Lower leg skin (tissue), 4 donors: ENCODE data around the gene LETM1. TPM values are rescaled to one million over a fixed set of nuclear protein-coding genes. Genes with fewer than 3 reads are reported as not detected.

Source experiments
- DNase-seq, 2 donors: peaks; one replicate each; pipeline ENCODE4 v3.0.0-alpha.2; 2019; ENCODE audit warnings: low spot score in 2 of 2
- H3K4me3 ChIP-seq: fragments of 200-600 bp; sonication (generic); 2 replicates; pipeline ENCODE4 v1.5.1; 2017; ENCODE audit warnings: mild to moderate bottlenecking, low read depth; ENCODE audit not compliant: poor library complexity, severe bottlenecking
- POLR2A ChIP-seq, 2 donors: fragments of 450-650 bp; IDR thresholded peaks; one replicate each; pipeline ENCODE4 v1.6.1; 2016 to 2017; ENCODE audit warnings: antibody characterized with exemption in 2 of 2, mild to moderate bottlenecking in 1 of 2, moderate library complexity in 1 of 2
- WGBS, 2 donors: methylation state at CpG; one replicate each; pipeline ENCODE4 v1.1.5; 2018; 5-methylcytosine and 5-hydroxymethylcytosine counted together
- intact Hi-C: fragments of 100-400 bp; cut with DNase I; formaldehyde crosslinking; loops from one replicate; pipeline ENCODE4 v1.15.0; 2023; ENCODE audit warnings: low total_unique reads
- total RNA-seq, 4 donors: library from RNA; depleted of rRNA; stranded (reverse); fragments of >200 nt; gene quantifications; one replicate each; pipeline ENCODE4 v1.1.0, GENCODE V29; 2016
- TF ChIP-seq, protein P1 (sequence below), 3 donors: fragments of 450-650 bp; IDR thresholded peaks; one replicate each; pipeline ENCODE4 v1.5.1; 2016; ENCODE audit warnings: antibody characterized with exemption in 3 of 3, mild to moderate bottlenecking in 3 of 3, moderate library complexity in 2 of 3

The LETM1 gene
- total RNA-seq, 4 donors from 2014 or later: 27.2 to 49.9 (median 39.0) TPM

DNA sequence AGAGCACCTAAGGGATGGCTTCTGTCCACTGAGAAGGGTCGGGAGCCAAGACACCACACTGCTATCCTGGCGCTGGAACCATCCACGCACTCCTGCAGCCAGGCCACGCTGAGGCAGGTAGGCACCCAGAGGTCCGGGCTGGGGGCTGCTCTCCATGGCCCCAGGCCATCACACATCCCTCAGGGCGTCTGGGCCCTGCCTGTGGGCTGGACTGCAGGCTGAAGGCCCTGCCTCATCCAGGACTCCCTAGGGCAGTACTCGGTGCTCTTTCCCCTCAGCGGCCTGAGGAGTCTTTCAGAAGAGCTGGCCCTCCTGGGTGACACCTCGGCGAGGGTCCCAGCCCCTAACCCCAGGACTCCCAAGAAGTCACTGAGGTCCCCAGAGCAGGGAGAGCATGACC lies 45.2 kb downstream of the LETM1 start:
- DNase-seq: no peak
- H3K4me3 ChIP-seq: no peak overlapping the region
- intact Hi-C loops: loop anchor here (2.0 kb wide), 1 partner anchor 62 kb away; no protein-coding TSS in a partner anchor
- TF ChIP-seq, protein P1, sequence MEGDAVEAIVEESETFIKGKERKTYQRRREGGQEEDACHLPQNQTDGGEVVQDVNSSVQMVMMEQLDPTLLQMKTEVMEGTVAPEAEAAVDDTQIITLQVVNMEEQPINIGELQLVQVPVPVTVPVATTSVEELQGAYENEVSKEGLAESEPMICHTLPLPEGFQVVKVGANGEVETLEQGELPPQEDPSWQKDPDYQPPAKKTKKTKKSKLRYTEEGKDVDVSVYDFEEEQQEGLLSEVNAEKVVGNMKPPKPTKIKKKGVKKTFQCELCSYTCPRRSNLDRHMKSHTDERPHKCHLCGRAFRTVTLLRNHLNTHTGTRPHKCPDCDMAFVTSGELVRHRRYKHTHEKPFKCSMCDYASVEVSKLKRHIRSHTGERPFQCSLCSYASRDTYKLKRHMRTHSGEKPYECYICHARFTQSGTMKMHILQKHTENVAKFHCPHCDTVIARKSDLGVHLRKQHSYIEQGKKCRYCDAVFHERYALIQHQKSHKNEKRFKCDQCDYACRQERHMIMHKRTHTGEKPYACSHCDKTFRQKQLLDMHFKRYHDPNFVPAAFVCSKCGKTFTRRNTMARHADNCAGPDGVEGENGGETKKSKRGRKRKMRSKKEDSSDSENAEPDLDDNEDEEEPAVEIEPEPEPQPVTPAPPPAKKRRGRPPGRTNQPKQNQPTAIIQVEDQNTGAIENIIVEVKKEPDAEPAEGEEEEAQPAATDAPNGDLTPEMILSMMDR (IDR thresholded peaks at IDR 0.05): no peak
- TF ChIP-seq POLR2A (IDR thresholded peaks at IDR 0.05): no peak
- 81 to 82% methylated on average over 9 to 10 of the region's 10 CpGs for WGBS, 2 donors

- intact Hi-C loops: loop anchor here (2.0 to 10.0 kb wide), 2 partner anchors 61 to 95 kb away; no protein-coding TSS in a partner anchor
- peak in 1 of 2 donors; percentile 93 for DNase-seq
- WGBS, 2 donors: 26 to 35% methylated on average over 7 to 12 of the region's 15 CpGs
- H3K4me3 ChIP-seq: no peak overlapping the region
- no peak for TF ChIP-seq POLR2A (IDR thresholded peaks at IDR 0.05)
- TF ChIP-seq, protein P1 (IDR thresholded peaks at IDR 0.05): peak in 1 of 3 donors; percentile 33
Observed at GRCh38 chr4:1809754-1810502, 46.0 kb downstream of the LETM1 start.

DNA sequence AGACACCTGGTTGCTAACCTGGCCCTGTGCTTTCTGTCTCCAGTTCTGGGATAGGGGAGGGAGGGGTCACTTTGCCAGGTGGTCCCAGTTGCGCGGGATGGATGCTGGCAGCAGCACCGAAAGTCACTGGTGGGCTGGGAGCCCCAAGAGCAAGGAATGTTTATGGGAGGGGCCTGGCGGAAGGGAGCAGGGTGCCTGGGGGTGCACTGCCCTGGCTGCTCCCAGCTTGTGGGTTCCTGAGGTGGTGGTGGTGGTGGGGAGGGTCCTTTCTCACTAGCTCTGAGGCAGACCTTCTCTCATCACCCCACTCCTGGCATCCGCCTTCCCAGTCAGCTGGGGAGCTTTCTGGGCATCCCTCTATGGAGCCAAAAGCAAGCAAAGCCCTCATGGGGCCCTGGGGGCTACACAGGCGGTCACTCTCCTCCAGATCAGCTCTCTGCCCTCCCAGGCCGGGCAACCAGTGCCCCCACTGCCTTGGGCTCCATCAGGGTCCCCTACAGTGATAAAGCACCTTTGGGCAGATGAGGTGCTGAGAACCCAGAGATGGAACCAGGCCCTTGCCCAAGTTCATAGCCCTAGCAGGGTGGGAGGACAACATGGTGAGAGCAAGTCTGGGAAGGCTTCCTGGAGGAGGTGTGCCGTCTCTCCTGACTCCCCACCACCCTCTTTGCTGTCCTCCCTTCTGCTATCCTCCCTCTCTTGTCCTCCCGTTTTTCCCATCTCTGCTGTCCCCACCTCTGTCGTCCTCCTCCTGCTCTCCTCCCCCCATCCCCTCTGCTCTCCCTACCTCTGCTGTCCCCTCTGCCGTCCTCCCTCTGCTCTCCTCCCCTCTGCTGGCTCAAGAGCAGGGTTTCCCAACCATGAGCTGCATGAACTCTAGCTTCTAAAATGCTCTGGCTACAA lies 46.9 kb downstream of the LETM1 start:
- TF ChIP-seq POLR2A (IDR thresholded peaks at IDR 0.05): no peak
- TF ChIP-seq, protein P1 (IDR thresholded peaks at IDR 0.05): no peak
- WGBS, 2 donors: 60 to 69% methylated on average over 11 of the region's 11 CpGs
- no peak overlapping the region for H3K4me3 ChIP-seq
- intact Hi-C loops: loop anchor here (10.0 kb wide), 1 partner anchor 96 kb away; no protein-coding TSS in a partner anchor
- DNase-seq: no peak

DNA sequence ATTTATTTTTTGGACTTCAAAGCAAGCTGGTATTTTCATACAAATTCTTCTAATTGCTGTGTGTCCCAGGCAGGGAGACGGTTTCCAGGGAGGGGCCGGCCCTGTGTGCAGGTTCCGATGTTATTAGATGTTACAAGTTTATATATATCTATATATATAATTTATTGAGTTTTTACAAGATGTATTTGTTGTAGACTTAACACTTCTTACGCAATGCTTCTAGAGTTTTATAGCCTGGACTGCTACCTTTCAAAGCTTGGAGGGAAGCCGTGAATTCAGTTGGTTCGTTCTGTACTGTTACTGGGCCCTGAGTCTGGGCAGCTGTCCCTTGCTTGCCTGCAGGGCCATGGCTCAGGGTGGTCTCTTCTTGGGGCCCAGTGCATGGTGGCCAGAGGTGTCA lies 47.6 kb downstream of the LETM1 start:
- DNase-seq: no peak
- intact Hi-C loops: loop anchor here (10.0 kb wide), 1 partner anchor 96 kb away; no protein-coding TSS in a partner anchor
- no peak overlapping the region for H3K4me3 ChIP-seq
- TF ChIP-seq, protein P1 (IDR thresholded peaks at IDR 0.05): no peak
- no peak for TF ChIP-seq POLR2A (IDR thresholded peaks at IDR 0.05)
- 64 to 69% methylated on average over 6 of the region's 6 CpGs for WGBS, 2 donors

DNA sequence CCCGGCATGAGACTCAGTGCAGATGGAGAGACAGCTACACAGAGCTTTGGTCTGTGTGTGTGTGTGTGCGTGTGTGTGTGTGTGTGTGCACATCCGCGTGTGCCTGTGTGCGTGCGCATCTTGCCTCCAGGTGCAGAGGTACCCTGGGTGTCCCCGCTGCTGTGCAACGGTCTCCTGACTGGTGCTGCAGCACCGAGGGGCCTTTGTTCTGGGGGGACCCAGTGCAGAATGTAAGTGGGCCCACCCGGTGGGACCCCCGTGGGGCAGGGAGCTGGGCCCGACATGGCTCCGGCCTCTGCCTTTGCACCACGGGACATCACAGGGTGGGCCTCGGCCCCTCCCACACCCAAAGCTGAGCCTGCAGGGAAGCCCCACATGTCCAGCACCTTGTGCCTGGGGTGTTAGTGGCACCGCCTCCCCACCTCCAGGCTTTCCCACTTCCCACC lies 48.6 kb downstream of the LETM1 start:
- 63 to 64% methylated on average over 7 to 16 of the region's 16 CpGs for WGBS, 2 donors
- H3K4me3 ChIP-seq: no peak overlapping the region
- TF ChIP-seq, protein P1 (IDR thresholded peaks at IDR 0.05): no peak
- TF ChIP-seq POLR2A (IDR thresholded peaks at IDR 0.05): no peak
- no peak for DNase-seq
- intact Hi-C loops: loop anchor here (10.0 kb wide), 1 partner anchor 97 kb away; no protein-coding TSS in a partner anchor
